Epidermal melanocyte (primary cell): ENCODE measurements around the gene SSRP1.

ENCODE experiments used
- DNase-seq: peaks from one replicate; pipeline ENCODE4 v3.0.0; 2011; ENCODE audit warnings: low spot score; ENCODE audit not compliant: insufficient read length

SSRP1 gene

GRCh38 chr11:57318178-57318577 is 17.5 kb downstream of the SSRP1 start:
- no peak for DNase-seq

- no peak for DNase-seq
These were observed 19.7 kb downstream of the SSRP1 start for GRCh38 chr11:57316017-57316416.

GRCh38 chr11:57315491-57315890 is 20.2 kb downstream of the SSRP1 start:
- DNase-seq, result no peak

- DNase-seq, result no peak
These were observed 21.3 kb downstream of the SSRP1 start for GRCh38 chr11:57314221-57314973.

GRCh38 chr11:57313788-57314135 is 21.9 kb downstream of the SSRP1 start:
- DNase-seq, result no peak

GRCh38 chr11:57313071-57313787 is 22.5 kb downstream of the SSRP1 start:
- DNase-seq, result no peak

GRCh38 chr11:57312511-57313021 is 23.1 kb downstream of the SSRP1 start:
- DNase-seq, result no peak

GRCh38 chr11:57311109-57311936 is 24.4 kb downstream of the SSRP1 start:
- peak; percentile 91 for DNase-seq

- DNase-seq, result no peak
These were observed 25.0 kb downstream of the SSRP1 start for GRCh38 chr11:57310630-57311086.

- no peak for DNase-seq
These were observed 25.6 kb downstream of the SSRP1 start for GRCh38 chr11:57310091-57310490.

GRCh38 chr11:57309106-57310059 is 26.3 kb downstream of the SSRP1 start:
- no peak for DNase-seq

- no peak for DNase-seq
These were observed 27.1 kb downstream of the SSRP1 start for GRCh38 chr11:57308426-57309060.

- DNase-seq, result no peak
These were observed 27.9 kb downstream of the SSRP1 start for GRCh38 chr11:57307666-57308270.

GRCh38 chr11:57306940-57307565 is 28.6 kb downstream of the SSRP1 start:
- no peak for DNase-seq

- DNase-seq, result no peak
These were observed 29.4 kb downstream of the SSRP1 start for GRCh38 chr11:57306161-57306876.

GRCh38 chr11:57305523-57305922 is 30.2 kb downstream of the SSRP1 start:
- no peak for DNase-seq

GRCh38 chr11:57303990-57304579 is 31.6 kb downstream of the SSRP1 start:
- DNase-seq, result no peak

GRCh38 chr11:57303280-57303989 is 32.3 kb downstream of the SSRP1 start:
- DNase-seq, result no peak
